Stimulated activated CD4-positive, alpha-beta T cell treated with anti-CD3 and anti-CD28 coated beads, Interleukin-2, amount 100 ng/mL, for 48 hours (primary cell): ENCODE data around the gene NRXN3.

Source experiments
- DNase-seq, 2 donors: peaks; one replicate each; pipeline ENCODE4 v3.0.0-alpha.2; 2020

The NRXN3 gene

DNA sequence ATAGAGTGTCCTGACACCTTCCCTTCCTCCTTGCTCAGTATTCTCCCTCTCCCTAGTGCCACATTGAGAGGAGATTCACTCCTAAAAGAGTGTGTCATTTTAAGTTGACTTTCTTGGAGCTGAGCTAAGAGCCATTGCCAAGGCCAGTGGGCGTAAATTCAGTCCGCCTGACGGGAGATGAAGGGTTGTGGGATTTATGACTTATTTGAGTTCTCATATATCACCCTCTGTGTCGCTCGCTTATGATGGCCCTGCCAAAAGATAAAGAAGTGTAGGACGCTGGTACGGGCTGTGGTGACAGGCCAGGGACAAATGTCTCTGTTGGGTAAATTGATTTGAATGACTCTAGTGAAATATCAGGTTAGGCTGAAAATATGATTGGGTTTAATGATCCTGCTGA lies 867.4 kb downstream of the NRXN3 start:
- no peak for DNase-seq

DNA sequence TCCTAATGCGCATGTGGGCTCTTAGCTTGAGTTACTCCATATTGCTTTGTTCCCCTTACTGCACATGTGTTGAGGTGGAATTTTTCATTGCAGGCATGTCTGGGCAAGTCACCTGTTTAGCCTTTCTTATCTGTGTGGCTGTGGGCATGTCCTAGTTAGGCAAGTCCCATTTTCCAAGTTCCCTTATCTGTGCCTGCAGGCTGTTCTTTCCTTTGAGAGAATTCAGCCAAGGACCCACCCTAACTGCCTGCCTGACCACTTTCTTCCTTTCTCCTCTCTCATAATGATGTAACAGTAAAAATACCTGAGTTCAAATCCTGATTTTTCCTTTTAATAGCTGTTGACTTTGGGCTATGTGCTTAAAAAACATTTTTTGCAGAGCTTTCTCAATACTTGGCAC lies 870.6 kb downstream of the NRXN3 start:
- DNase-seq: no peak

DNA sequence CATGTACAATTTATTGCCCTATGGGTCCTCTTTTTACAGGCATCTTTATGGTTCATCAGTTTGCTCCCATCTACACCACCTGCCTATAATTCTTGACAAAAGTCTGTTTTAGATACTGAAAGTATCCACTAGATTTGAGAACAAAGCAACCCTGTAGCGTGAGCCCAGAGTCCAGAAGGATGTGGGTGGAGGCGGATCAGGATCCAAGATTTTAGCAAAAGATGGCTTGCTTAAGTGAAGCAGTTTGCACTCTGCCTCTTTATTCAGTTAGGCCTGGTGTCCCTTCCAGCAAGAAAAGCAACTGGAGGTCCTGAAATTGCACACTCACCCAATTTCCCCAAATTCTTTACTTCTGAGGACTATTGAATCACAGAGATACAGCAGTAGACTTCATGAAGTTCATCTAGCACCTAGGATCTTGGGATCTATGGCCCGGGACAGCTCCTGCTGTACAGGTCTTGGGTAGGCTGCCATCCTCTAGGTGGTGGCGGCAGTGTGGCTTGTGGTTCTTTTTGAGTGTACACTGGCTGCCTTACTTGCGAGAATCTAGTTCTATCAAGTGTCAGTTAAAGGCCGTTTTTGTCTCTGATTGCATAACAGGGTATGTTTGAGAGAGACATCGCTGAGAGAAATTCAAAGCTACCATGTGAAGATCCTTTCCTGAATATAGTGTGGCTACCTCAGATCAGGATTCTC lies 873.2 kb downstream of the NRXN3 start:
- no peak for DNase-seq

DNA sequence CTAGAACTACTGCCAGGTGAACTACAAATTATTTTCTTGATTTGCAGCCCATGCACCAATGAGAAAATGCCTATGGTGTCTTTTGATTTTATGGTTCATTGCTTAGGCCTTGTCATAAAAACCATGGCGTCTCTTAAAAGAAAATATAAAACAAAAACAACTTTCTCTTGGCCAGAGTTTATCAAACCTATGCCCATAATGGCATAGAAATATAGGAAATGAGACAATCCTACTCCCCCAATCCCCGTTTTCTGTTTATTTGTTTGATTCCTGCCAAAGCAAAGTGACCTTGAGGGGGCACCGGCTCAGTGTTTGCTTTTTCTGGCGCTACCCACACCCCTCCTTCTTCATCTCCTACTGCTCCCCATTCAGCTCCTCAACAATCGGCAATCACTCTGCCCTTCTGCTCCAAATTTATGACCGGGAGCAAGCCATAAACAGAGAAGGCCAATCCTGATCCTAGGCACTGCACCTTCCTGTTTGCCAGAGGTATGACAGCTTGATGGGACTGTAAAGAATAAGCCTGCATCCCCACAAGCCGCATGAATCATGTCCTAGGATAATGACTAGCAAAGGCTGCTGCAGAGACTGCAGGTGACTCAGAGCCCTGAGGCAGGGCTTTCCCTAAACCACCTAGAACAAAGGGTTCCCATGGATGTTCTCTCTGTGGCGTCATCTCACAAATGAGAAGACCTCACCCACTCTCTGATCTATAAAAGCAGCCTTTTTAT lies 874.9 kb downstream of the NRXN3 start:
- no peak for DNase-seq

DNA sequence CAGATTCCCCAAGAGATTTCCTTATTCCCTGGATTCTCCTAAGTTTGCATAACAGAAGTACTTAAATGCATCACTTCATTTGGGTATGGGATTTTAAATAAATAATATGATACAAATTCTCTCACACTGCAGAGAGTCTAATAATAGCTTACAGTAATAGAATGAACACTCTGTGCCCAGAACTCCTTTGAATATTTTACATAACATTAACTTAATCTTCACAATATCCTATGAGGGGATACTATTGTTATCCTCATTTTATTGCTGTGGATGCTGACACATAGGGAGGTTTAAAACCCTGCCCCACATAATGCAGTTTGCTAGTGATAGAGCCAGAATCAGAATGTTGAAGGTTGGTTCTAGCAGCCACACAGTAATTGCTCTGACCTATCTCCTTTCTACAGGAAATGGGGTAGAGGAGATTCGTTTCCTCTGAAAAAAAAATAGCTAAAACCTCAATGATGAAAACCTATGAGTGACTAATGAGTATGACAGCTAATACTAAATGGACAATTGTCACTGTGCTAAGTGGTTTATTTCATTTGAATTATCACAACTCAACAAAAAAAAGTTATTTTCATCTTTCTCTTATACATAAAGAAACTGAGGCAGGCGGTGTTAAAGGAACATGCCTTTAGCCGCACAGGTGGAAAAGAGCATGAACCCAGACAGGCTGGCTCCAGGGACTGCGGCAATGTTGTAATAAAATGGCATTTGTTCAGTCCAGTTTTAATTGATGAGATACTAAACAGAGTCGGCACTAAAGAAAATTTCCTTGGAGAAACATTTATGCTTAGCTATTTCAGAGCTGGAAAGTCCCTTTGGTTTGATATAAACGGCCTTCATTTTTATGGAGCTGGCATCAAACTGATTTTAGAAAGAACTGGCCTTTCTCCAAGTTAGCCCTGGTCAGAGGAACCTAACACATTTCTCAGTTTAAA lies 880.9 kb downstream of the NRXN3 start:
- DNase-seq: no peak

DNA sequence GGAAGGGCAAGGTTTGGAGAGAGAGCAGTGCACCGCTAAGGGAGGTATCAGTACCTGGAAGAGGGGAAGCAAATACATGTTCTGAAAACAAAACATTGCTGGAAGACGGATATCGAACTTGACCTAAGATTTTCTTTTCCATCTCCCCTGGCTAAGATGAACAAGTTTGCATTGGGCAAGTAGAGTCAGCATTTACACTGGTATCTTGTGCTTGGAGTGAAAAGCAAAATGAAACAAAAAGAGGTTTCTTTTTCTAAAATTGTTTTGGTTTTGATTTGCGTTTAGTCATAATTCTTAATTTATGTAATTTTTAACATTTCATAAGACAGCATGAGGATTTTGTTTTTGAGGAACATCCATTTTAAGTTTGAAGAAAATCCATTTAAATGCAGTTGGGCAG lies 881.6 kb downstream of the NRXN3 start:
- DNase-seq: no peak

DNA sequence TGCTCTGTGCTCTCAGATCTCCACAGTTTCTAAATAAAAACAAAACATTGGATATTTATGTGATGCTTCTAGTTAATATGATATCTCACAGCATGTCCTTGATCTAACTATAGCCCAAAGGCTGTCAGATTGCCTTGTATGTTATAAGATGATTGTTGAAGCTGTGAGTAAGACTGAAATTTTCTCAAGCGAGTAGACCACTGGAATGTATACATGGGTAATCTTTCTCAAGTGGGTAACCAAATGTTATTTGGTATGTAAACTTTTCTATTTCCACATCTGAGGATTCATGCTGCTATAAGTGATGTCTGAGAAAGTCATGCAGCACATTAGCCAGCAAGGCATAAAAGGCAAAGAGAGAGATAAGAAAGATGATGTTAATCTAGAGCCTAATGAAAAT lies 886.7 kb downstream of the NRXN3 start:
- no peak for DNase-seq

DNA sequence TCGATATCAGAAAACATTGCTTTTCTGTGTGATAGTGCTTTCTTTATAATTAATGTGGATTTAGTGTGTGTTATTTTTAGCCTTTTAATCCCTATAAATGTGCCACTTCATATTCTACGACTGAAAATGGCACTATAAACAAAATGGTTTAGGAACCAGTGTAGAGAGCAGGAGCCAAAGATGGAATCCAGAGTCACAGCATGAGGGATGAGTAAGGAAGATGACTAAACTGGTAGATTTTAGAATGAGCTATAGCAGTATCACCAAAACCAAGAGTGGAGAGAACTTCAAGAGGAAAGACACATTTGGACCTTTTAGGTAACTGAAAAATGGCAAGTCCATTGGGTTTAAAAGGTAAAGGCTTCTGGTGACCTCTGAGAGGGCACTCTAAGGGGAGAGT lies 887.2 kb downstream of the NRXN3 start:
- DNase-seq: no peak

DNA sequence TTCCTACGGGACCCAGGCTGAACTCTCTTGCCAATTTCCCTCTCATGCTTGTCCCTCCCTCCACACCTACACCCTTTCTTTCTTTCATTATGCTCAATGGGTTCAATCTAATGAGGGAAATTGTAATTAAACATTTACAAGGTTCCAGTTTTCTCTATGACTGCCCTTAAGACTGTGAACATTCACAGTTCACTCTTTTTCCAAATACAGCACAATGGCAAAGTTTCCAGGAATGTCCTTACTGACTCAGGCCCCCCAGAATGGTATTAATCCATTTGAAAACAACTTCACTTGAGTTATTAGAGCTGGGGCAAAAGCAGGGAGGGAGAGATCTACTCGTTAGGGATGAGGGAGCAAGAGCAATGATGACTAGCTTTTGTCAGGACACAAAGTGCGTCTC lies 892.1 kb downstream of the NRXN3 start:
- no peak for DNase-seq

DNA sequence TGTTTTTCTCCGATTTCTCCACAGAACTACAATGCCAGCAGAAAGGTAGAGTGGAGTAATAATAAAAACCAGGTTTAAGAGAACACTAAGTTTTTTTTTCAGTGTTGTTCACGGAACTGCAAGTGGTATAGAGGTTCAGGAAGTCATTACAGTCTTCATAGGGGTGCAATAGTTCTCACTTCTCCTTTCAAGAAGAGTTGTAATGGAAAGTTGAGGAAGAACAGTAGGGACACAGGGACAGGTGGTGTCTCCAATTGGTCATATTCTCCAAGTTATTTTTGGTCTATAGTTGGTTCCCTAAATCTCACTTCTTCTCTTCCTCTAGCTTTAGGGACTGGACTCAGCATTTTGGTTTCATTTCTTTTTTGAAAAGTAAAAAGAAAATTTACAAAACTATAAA lies 894.0 kb downstream of the NRXN3 start:
- DNase-seq: no peak

DNA sequence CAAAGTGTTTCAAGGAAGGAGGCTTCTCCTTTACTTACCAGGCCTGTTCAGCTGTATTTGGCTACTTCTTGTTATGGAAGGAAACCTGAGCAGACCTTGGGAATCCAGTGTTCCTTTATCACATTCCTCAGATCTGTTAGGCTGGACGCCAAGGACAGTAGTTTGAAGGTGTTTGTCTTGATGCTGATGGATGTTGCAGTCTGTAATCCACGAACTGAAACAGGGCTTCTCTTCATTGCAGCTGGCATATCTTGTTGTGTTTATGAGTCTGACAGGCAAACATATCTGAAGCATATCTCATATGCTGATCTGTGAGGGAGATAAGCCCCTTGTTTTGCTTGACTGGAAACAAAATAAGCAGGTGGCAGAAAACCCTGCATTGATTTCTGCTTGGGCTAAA lies 904.3 kb downstream of the NRXN3 start:
- no peak for DNase-seq

DNA sequence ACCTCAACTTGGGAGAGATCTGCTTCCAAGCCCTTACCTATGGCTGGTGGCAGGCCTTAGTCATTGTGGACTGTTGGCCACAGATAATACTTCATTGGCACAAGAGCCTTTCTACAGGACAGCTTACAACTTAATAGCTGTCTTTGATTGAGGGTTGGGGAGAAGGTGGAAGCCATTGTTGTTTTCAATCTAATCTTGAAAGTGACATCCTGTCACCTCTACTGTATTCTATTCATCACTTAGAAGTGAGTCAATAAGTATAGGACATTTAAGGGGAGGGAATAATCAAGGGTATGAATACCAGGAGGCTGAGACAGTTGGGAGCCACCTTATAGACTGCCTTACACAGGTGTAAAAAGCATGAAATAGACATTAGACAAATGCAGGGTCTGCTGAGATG lies 906.3 kb downstream of the NRXN3 start:
- DNase-seq: no peak

DNA sequence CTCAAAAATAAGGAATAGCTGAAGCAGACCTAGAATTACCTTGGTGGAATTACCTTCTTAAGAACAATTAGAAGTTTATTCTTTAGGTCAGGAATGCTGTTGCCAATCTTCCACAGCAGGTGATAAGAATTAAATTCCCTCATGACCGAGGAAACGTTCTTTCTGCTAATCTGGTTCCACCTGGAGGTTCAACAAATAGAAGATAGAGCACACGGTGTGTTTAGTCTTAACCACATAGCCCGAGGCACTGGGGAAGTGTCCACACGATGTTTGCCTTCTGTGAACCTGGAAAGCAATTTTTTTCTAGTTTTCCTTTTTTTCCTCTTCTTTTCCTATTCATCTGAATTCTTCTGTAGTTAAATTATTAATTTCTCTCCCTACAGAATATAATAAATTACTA lies 906.9 kb downstream of the NRXN3 start:
- DNase-seq: no peak

DNA sequence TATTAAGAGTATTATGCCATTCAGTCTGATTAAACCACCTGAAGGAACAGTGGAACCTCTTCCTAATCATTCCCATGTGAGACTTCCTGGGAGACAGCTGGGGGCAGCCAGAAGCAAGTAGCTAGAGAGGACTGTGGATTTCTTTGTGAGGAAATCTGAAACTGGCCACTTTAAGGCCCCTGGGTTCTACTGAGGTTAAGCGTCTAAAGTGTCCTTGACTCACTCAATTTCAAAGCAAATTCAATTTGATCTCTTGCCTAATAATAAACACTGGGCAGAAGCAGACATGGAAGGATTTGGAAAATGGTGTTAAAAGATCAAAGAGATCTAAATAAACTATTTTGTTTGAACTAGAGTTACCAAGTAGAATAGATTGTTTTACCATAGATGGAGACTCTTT lies 909.9 kb downstream of the NRXN3 start:
- DNase-seq: no peak

DNA sequence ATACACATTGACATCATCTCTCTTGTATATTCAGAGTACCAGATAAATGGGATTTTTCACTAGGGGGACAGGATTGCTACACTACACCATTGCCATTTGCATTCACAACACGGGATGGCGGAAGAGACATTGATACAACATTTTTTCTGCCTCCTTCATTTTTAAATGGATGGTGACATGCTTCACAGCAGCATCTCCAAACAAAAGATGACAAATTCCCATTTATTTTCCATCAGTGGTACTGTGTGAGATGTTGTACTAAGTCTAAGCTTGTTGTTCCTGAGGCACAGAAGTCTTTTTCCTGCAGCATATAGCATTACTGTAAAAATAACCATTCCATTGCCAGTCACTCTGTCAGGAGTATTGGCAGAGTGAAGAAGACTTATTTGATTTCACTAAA lies 912.7 kb downstream of the NRXN3 start:
- no peak for DNase-seq

DNA sequence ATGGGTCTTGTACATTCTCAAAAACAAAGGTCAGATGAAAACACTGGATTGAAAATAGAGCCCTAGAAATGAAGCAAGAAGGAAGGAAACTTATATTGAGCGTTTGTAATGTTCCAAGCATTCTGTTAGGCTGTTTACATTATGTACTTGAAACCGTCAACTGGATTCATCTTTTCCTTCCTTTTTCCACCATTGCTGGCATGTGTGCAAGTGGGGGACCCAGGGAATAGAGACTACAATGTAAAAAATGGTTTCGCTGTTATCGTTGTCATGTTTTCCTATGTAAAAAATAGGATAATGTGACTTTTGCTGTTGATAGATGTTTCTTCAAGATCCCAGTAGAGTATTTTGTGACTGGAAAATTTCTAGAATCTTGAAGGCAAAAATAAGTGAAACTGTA lies 913.2 kb downstream of the NRXN3 start:
- DNase-seq: no peak

DNA sequence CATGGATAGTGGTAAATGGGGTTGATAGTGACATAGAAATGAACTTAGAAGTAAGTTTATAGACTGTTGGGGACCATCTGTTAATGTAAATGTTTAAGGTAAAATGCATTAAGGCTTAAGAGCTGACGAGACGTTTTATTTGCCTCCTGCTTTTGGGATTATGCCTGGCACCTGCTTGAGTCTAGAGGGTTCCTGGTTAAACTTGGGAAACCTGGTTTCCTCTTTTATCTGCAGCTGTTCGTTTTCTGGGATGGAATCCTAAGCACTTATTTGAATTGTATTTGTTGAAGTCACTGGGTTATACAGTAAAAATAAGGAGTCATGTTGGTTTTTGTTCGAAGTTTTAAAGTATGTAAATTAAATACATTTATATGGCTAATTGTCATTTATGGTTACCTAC lies 914.7 kb downstream of the NRXN3 start:
- DNase-seq: no peak

DNA sequence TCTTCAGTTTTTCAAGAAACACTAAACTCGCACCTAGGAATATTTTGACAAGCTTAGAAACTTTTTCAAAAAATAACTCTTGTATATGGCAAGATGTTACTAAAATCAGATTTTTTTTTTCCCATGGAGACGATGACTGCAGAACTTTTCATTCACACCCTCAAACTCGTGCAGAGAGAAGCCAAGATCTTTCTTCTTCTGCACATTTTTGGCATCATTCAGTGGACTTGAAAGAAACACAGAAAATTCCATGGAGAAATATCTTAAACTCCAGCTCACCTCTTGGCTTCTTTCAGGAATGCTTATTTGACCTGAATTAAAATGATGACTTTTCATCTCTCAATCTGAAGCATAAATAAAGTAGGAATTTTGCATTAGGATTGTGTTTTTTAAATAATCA lies 919.4 kb downstream of the NRXN3 start:
- DNase-seq: no peak

DNA sequence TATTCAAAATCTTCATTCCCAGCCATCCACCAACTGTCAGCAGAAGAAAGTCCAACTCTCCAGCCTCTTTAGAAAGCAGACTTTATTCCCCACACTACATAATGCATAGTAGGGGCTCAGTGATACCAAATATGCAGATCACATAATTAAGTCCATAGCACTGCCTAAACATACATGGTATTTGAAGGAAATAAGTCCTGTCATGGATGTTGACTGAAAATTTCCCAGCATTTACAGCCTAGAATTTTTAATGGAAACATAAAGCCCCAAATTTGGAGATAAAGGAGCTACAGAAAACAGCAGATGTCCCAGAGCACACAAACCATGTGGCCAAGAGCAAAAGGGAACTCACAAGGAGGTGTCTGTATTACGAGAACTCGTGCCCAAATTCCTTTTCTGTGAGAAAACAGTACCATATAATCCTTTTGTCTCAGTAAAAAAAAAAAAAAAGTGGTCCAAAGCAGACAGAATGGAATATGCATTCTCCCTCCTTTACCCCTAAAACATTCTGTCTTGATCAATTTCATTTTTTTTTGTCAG lies 920.5 kb downstream of the NRXN3 start:
- no peak for DNase-seq

DNA sequence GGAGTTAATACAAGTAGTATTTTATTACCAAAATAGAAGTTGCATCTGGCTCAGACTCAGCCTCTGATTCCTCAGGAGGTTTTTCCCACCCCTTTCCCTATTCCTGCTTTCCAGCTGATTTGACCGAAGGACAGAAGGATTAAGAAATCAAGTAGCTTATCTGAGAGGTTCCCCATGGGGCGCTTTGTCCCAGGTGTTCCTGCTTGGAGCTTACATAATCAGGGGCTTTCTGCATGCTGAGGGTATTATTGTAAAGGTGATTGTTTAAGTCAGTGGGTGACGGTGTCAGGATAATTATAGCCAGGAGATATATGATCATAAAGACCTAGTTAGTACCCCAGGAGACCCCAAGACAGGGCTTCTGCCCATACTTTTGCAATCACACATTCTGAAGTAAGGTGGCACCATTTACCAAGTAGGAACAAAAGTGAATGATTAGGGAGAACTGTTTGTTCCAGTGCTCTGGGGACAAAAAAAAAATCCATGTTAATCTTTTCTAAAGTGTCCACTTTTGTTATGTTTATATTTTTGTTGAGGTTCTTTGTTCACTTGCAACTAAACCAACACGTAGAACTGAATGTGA lies 921.3 kb downstream of the NRXN3 start:
- DNase-seq: no peak

DNA sequence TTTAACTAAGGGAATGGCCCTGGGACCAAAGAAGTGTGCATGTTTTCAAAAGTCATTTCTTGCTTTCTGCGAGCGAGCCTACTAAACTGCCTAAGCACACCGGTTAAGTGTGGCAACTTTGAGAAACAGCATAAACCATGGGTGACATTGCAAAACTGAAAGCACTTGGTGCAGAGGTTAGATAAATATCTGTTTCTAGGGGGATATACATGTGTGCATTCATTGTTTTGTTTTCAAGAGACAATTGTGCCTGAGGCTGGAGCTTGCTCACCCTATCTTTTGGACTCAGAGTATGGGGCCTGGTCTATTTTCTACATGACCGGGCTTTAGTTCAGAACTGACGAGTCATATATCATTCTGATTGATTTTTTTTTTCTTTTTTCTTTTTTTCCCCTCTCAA lies 923.4 kb downstream of the NRXN3 start:
- DNase-seq: no peak

DNA sequence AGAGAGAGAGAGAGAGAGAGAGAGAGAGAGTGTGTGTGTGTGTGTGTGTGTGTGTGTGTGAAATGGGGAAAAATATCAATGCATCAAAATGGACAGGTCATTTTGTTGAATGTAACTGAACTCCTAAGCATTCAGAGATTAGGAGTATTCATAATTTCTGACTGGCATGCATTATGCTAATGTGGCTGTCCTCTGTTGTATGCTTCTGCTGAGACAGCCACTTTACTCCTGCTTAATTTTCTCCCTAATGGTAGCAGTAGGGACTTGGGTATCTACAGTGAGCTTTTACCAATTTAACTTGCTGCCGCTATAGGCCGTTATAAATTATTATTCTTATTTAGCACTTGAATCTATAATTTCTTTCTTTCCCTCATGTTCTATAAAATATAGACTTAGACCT lies 924.8 kb downstream of the NRXN3 start:
- no peak for DNase-seq

DNA sequence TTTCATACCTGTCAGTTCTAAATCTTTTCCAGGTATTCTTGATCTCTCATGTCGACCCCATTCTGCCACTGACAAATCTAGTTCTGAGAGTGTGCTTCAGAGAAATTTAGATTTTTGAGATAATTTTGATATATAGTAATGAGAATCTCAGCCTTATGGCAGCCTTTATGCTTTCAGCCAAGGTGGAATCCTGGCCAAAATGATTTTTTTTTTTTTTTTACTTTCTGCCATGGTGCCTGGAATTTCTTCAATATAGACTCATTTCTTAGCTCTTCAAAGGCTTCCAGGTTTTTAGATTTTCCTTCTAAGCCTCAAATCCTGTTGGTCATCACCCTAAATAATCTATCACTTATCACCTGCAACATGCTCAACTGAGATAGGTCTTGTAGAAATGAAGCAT lies 926.6 kb downstream of the NRXN3 start:
- no peak for DNase-seq
